HG03354 (cell line): ENCODE data around the gene AADAC.
"Not testable (repeated sequence)": the region's sequence is repeated elsewhere in the genome, so short reads cannot be mapped to it uniquely, and the experiment has no call there.

Experiments
- ATAC-seq: cut with Tn5 transposase; IDR thresholded peaks from one replicate; pipeline ENCODE4 v1.9.1; 2021; ENCODE audit warnings: mild to moderate bottlenecking; ENCODE audit not compliant: unreplicated experiment, poor library complexity, severe bottlenecking

The AADAC gene

GRCh38 chr3:151813799-151814198 lies at the start of gene AADAC:
AADAC (plus strand) TSS chr3:151814116; CDS start chr3:151814163, 47 bp downstream.
- no peak for ATAC-seq

DNA sequence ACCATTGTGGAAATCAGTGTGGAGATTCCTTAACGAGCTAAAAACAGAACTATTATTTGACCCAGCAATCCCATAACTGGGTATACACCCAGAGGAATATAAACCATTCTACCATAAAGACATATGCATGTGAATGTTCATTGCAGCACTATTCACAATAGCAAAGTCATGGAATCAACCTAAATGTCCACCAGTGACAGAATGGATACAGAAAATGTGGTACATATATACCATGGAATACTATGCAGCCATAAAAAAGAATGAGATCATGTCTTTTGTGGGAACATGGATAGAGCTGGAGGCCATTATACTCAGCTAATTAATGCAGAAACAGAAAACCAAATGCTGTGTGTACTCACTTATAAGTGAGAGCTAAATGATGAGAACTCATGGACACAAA lies 49.2 kb upstream of the AADAC start:
- ATAC-seq, result not testable (repeated sequence)

DNA sequence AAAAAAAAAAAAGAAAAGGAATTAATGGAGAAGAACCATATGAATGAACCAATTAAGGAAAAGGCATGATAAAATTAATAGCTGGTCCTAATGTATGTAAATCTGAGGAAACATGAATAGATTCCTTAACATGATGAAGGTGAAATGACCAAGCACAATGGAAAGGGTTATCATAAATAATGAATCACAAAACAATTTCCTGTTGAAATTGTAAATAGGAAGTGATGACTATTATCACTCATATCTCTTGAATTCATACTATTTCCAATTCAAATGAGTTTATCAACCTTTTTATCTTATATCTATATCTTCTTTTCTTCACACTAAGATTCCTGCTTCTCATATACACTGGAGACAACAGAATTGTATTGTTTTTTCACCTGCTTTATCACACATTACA lies 48.2 kb upstream of the AADAC start:
- no peak for ATAC-seq

DNA sequence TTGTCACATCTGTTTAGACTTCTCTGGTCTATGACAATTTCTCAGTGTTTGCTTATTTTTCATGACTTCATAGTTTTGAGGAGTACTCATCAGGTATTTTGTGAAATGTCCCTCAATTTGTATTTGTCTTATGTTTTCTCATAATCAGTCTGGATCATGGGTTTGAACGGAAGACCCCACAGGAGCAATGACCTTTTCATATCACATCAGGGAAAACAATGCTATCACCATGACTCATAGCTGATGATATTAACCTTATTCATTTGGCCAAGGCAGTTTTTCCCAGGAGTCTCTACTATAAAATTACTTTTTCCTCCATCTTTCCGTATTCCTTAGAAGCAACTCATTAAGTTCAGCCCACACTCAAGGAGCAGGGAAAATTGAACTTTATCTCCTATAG lies 47.5 kb upstream of the AADAC start:
- no peak for ATAC-seq

GRCh38 chr3:151768393-151768930 lies 45.5 kb upstream of the AADAC start:
- ATAC-seq, result no peak

DNA sequence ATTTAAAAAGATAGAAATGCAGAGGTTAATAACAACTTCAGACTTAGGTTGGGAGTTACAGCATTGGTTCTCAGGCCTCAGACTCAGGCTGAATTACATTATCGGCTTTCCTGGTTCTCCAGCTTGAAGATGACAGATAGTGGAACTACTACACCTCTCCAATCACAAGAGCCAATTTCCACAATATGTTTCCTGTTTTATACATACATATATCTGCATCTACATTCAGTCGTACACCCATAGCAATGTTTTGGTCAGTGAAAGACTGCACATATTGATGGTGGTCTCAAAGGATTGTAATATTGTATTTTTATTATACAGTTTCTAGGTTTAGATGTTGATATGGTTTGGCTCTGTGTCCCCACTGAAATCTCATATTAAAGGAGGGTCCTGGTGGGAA lies 44.7 kb upstream of the AADAC start:
- ATAC-seq, result no peak

DNA sequence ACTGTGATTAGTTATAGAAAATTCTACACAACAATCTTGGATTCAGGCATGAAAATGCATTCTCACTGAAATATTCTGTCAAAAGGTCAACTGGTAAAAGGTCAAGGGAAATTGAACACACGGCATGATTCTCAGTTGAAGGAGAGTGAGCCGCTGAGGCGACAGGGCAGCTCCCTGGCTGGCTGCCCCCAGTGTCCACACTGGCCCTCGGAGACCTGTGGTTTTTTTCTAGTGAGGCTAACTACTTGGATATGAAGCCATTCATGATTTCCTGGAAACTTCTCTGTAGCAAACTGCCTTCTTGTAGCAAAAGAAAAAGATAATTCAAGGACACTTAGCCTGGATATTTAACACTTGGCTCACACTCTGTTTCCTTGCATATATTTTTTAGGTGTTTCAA lies 43.0 kb upstream of the AADAC start:
- ATAC-seq, result no peak

GRCh38 chr3:151772825-151773480 lies 41.0 kb upstream of the AADAC start:
- ATAC-seq, result no peak

- ATAC-seq, result no peak
Observed at GRCh38 chr3:151774235-151774634, 39.7 kb upstream of the AADAC start.

DNA sequence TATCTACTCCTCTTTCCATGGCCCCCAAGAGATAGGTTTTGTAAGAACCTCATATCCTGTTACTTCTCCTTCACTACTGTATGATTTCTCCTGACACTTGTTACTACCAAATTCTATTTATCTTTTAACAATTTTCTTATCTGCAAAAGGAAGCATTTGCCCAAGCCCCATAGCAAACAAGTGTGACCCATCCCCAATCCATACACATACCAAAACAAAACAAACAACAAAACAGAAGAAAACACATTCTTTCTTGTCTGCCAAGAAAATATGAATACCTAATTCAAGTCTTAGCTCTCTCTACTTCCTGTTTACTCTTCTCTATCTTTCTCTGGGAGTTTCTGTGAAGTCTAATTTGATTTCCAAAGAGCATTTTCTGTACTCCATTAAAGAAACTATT lies 39.0 kb upstream of the AADAC start:
- ATAC-seq, result no peak

GRCh38 chr3:151775314-151776258 lies 38.3 kb upstream of the AADAC start:
- no peak for ATAC-seq

DNA sequence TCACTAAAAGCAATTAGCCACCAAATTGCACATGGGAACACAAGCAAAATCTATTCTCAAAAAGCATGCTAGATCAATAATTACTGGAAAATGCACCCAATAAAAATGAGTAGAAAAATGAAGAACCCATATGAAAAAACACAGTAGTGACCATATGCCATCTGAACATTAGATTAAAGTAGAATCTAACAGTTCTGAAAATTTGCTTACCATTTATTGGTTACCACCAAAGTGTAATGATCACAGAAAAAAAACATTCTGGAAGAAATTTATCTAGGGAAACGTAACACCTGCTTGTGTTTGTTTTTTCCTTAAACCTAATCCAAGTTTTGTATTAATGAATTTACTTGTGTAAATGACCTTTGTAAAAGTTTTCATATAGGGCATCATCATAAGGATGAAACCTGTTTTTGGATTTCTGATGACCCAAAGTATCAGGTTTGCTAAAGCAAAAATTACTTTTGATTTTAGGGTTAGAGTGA lies 37.6 kb upstream of the AADAC start:
- no peak for ATAC-seq

- ATAC-seq, result no peak
Observed at GRCh38 chr3:151777880-151778279, 36.0 kb upstream of the AADAC start.

- no peak for ATAC-seq
Observed at GRCh38 chr3:151787626-151788025, 26.3 kb upstream of the AADAC start.

- ATAC-seq, result no peak
Observed at GRCh38 chr3:151788401-151788800, 25.5 kb upstream of the AADAC start.

- ATAC-seq, result no peak
Observed at GRCh38 chr3:151789853-151790463, 24.0 kb upstream of the AADAC start.

DNA sequence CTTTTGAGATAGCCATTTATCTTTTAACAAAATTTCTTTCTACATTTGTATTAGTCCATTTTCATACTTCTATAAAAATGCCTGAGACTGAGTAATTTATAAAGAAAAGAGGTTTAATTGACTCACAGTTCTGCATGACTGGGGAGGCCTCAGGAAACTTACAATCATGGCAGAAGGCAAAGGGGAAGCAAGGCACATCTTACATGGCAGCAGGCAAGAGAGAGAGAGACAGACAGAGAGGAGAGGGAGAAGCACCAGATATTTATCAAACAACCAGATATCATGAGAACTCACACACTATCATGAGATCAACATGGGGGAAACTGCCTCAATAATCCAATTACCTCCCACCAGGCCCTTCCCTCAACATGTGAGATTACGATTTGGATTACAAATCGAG lies 23.2 kb upstream of the AADAC start:
- not testable (repeated sequence) for ATAC-seq

DNA sequence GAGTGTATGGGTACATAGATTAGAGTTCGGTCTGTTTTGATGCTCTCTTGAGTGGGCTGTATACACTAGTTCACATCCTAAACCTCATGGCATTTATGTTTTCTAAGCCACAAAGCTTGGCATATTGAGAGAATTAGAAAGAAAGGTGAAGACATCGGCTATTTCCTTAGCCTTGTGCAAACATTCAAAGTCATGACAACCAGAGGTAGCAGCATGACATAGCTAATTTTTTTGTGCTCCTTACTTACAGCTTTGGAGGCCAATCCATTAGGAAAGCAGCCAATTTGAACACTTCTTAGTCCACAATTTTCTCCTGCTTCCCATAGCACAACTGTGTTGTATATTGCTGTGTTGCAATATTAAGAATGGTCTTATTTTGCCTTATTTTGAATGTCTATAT lies 21.5 kb upstream of the AADAC start:
- no peak for ATAC-seq

DNA sequence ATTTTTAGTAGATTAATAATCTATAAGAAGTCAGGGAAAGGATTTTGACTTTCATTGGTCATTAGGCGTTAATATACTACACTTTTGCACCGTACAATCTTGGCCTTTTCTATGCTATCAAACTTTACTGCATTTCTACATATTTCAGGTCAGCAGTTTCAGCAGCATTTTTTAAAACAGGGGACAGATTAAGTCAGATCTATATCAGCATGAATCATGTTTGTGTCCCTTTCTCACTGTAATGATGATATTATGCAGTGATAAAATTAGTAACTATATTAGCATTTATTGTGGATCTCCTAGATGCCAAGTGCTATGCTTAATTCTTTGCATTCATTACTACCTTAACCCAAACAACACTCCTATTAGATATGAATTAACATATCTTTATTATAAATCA lies 20.3 kb upstream of the AADAC start:
- ATAC-seq, result no peak

DNA sequence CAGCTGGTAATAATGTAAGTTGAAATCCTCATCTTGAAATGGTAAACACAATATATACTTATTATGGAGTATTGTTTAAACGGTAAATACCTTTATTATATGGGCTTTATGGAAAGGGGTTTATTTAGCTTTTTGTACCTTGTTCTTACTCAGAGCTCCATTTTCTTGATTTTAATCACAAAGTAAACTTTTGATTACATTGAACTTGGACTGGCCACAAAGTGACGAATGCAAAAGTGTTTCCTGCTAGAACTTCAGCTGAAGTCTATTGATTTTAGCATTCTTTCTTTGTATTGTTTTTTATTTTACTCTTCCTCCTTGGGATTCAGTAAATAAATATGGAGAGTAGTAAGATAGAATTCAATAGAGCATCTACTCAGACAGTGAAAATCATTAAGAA lies 19.8 kb upstream of the AADAC start:
- ATAC-seq, result no peak
